ENCODE measurements around the gene PSMD13.

PSMD13 gene

GRCh38 chr11:221539-221938 lies 15.2 kb upstream of the PSMD13 start:
- Histone ChIP-seq H2AFZ (ENCODE audit: low read depth, low read length, severe bottlenecking) (no peak overlapping the region), H3K9ac (ENCODE audit: low read length) (no peak overlapping the region), H3K9me2 (replicated peaks; ENCODE audit: insufficient read depth, low read length) (no peaks in the 10 kb centered on the region), H4K20me1 (ENCODE audit: low read depth, low read length) (no peaks in the 10 kb centered on the region), H3K27me3 (ENCODE audit: low read length) (no peaks in the 10 kb centered on the region), H3K4me3 (ENCODE audit: insufficient read depth, low read length, poor library complexity, severe bottlenecking) (no peak overlapping the region), H3K4me2 (ENCODE audit: low read depth, low read length, poor library complexity, severe bottlenecking) (no peak overlapping the region), H3K36me3 (ENCODE audit: low read length) (no peaks in the 10 kb centered on the region), H3K79me2 (ENCODE audit: insufficient read depth, low read length) (no peaks in the 10 kb centered on the region), H3K27ac (ENCODE audit: low read depth, low read length) (no peak overlapping the region), H3K9me3 (ENCODE audit: insufficient read depth, low read length) (no peaks in the 10 kb centered on the region), H3F3A (ENCODE audit: insufficient read depth) (peaks cover 5% of the 10 kb centered on the region; the same call in 1 of the 2 replicates)
- TF ChIP-seq EZH2phosphoT487 (conservative IDR thresholded peaks at IDR 0.05; ENCODE audit: low read length) (no peak), CTCF (IDR thresholded peaks at IDR 0.05; ENCODE audit: insufficient read depth, low read length, poor library complexity, severe bottlenecking) (no peak)

- Histone ChIP-seq H2AFZ (ENCODE audit: low read depth, low read length, severe bottlenecking) (no peak overlapping the region), H3K27me3 (ENCODE audit: low read length) (no peaks in the 10 kb centered on the region), H3K27ac (ENCODE audit: low read depth, low read length) (no peak overlapping the region), H3K4me2 (ENCODE audit: low read depth, low read length, poor library complexity, severe bottlenecking) (no peak overlapping the region), H3K79me2 (ENCODE audit: insufficient read depth, low read length) (no peaks in the 10 kb centered on the region), H3F3A (ENCODE audit: insufficient read depth) (no peaks in the 10 kb centered on the region), H3K36me3 (ENCODE audit: low read length) (no peaks in the 10 kb centered on the region), H3K9me2 (replicated peaks; ENCODE audit: insufficient read depth, low read length) (no peaks in the 10 kb centered on the region), H3K9me3 (ENCODE audit: insufficient read depth, low read length) (no peaks in the 10 kb centered on the region), H3K4me3 (ENCODE audit: insufficient read depth, low read length, poor library complexity, severe bottlenecking) (no peak overlapping the region), H4K20me1 (ENCODE audit: low read depth, low read length) (no peaks in the 10 kb centered on the region), H3K9ac (ENCODE audit: low read length) (no peak overlapping the region)
- no peak for TF ChIP-seq EZH2phosphoT487 (conservative IDR thresholded peaks at IDR 0.05; ENCODE audit: low read length)
- no peak for TF ChIP-seq CTCF (IDR thresholded peaks at IDR 0.05; ENCODE audit: insufficient read depth, low read length, poor library complexity, severe bottlenecking)
Observed at GRCh38 chr11:221998-222789, 14.6 kb upstream of the PSMD13 start.

- TF ChIP-seq CTCF (IDR thresholded peaks at IDR 0.05; ENCODE audit: insufficient read depth, low read length, poor library complexity, severe bottlenecking) (no peak), EZH2phosphoT487 (conservative IDR thresholded peaks at IDR 0.05; ENCODE audit: low read length) (no peak)
- H3K9me2 ChIP-seq (replicated peaks; ENCODE audit: insufficient read depth, low read length): no peaks in the 10 kb centered on the region
- no peaks in the 10 kb centered on the region for H3F3A ChIP-seq (ENCODE audit: insufficient read depth)
- H3K27ac ChIP-seq (ENCODE audit: low read depth, low read length): no peak overlapping the region
- H3K4me2 ChIP-seq (ENCODE audit: low read depth, low read length, poor library complexity, severe bottlenecking): no peak overlapping the region
- no peak overlapping the region for H3K9ac ChIP-seq (ENCODE audit: low read length)
- no peaks in the 10 kb centered on the region for H4K20me1 ChIP-seq (ENCODE audit: low read depth, low read length)
- H3K36me3 ChIP-seq (ENCODE audit: low read length): no peaks in the 10 kb centered on the region
- H3K9me3 ChIP-seq (ENCODE audit: insufficient read depth, low read length): no peaks in the 10 kb centered on the region
- no peaks in the 10 kb centered on the region for H3K79me2 ChIP-seq (ENCODE audit: insufficient read depth, low read length)
- H3K4me3 ChIP-seq (ENCODE audit: insufficient read depth, low read length, poor library complexity, severe bottlenecking): no peak overlapping the region
- H2AFZ ChIP-seq (ENCODE audit: low read depth, low read length, severe bottlenecking): no peak overlapping the region
- no peaks in the 10 kb centered on the region for H3K27me3 ChIP-seq (ENCODE audit: low read length)
Observed at GRCh38 chr11:223026-223789, 13.6 kb upstream of the PSMD13 start.
